WTC11 (cell line): Measurements from ENCODE around the gene TSKU. TPM values are rescaled to one million over a fixed set of nuclear protein-coding genes. Genes with fewer than 3 reads are reported as not detected.
A peak's percentile ranks its signal among the peaks of the same experiment; 100 is the strongest.
"Not testable (repeated sequence)": the region's sequence is repeated elsewhere in the genome, so short reads cannot be mapped to it uniquely, and the experiment has no call there.

Source experiments
- ATAC-seq: fragments of 200-7000 bp; cut with Tn5 transposase; 2 replicates; pipeline ENCODE4 v1.10.0; 2021; ENCODE audit warnings: mild to moderate bottlenecking, moderate library complexity
- CTCF ChIA-PET: fragments of 300-600 bp; sonication (Branson Sonifier 250); formaldehyde crosslinking; loops from one replicate; lab custom pipeline; 2021; ENCODE audit warnings: antibody characterized with exemption; lab: Charles Lee
- POLR2A ChIA-PET: fragments of 350-600 bp; sonication (Branson Sonifier 250); formaldehyde crosslinking; loops from one replicate; lab custom pipeline; 2021; ENCODE audit warnings: antibody characterized with exemption; lab: Charles Lee
- DNase-seq: peaks from one replicate; pipeline ENCODE4 v3.0.0; 2021; ENCODE audit warnings: low spot score
- H3K27ac Mint-ChIP-seq: 2 replicates; pipeline ENCODE4 v1.8.0; 2021; ENCODE audit warnings: mixed read lengths
- H3K27me3 Mint-ChIP-seq: 2 replicates; pipeline ENCODE4 v1.8.0; 2021; ENCODE audit warnings: low read depth, mild to moderate bottlenecking, moderate library complexity, mixed read lengths
- H3K36me3 Mint-ChIP-seq: 2 replicates; pipeline ENCODE4 v1.8.0; 2021; ENCODE audit warnings: mixed read lengths
- H3K4me1 Mint-ChIP-seq: 2 replicates; pipeline ENCODE4 v1.8.0; 2022; ENCODE audit warnings: mixed read lengths
- H3K4me3 Mint-ChIP-seq: 2 replicates; pipeline ENCODE4 v1.8.0; 2021; ENCODE audit warnings: mild to moderate bottlenecking, moderate library complexity, mixed read lengths
- H3K9me3 Mint-ChIP-seq: 2 replicates; pipeline ENCODE4 v1.8.0; 2021; ENCODE audit warnings: mixed read lengths
- CREM ChIP-seq: sonication (generic); formaldehyde crosslinking; IDR thresholded peaks from 2 replicates; pipeline ENCODE4 v1.8.1; 2022; ENCODE audit warnings: mild to moderate bottlenecking, missing genetic modification reagents, moderate library complexity
- CTCF ChIP-seq: fragments of 200-600 bp; IDR thresholded peaks from 2 replicates; pipeline ENCODE4 v1.8.0; 2022; ENCODE audit warnings: antibody characterized with exemption
- GABPB1 ChIP-seq: sonication (generic); formaldehyde crosslinking; IDR thresholded peaks from 2 replicates; pipeline ENCODE4 v1.8.1; 2023; ENCODE audit warnings: mild to moderate bottlenecking, missing genetic modification reagents
- HMGXB4 ChIP-seq: sonication (generic); formaldehyde crosslinking; IDR thresholded peaks from 2 replicates; pipeline ENCODE4 v1.8.1; 2023; ENCODE audit warnings: mild to moderate bottlenecking, moderate library complexity, missing genetic modification reagents
- JUN ChIP-seq: sonication (generic); formaldehyde crosslinking; IDR thresholded peaks from 2 replicates; pipeline ENCODE4 v1.8.0; 2023; ENCODE audit warnings: mild to moderate bottlenecking, missing genetic modification reagents
- PRRX2 ChIP-seq: fragments of 250-450 bp; sonication (Bioruptor Pico); IDR thresholded peaks from 2 replicates; pipeline ENCODE4 v1.8.0; 2021; ENCODE audit warnings: mild to moderate bottlenecking
- RORB ChIP-seq: fragments of 250-450 bp; sonication (Bioruptor Pico); IDR thresholded peaks from 2 replicates; pipeline ENCODE4 v1.9.0; 2021; ENCODE audit warnings: mild to moderate bottlenecking
- TEAD1 ChIP-seq: sonication (generic); formaldehyde crosslinking; IDR thresholded peaks from 2 replicates; pipeline ENCODE4 v1.8.0; 2022; ENCODE audit warnings: mild to moderate bottlenecking, missing genetic modification reagents
- TP53 ChIP-seq: sonication (generic); formaldehyde crosslinking; IDR thresholded peaks from 2 replicates; pipeline ENCODE4 v1.8.1; 2023; ENCODE audit warnings: mild to moderate bottlenecking, missing genetic modification reagents
- USF1 ChIP-seq: sonication (generic); formaldehyde crosslinking; IDR thresholded peaks from 2 replicates; pipeline ENCODE4 v1.8.0; 2022; ENCODE audit warnings: mild to moderate bottlenecking, missing genetic modification reagents
- USF2 ChIP-seq: sonication (generic); formaldehyde crosslinking; IDR thresholded peaks from 2 replicates; pipeline ENCODE4 v1.8.1; 2023; ENCODE audit warnings: mild to moderate bottlenecking, missing genetic modification reagents, moderate library complexity
- ZNF317 ChIP-seq: sonication (generic); formaldehyde crosslinking; IDR thresholded peaks from 2 replicates; pipeline ENCODE4 v1.8.1; 2023; ENCODE audit warnings: low read depth, mild to moderate bottlenecking, moderate library complexity, missing genetic modification reagents, borderline replicate concordance
- ZNF425 ChIP-seq: fragments of 250-450 bp; sonication (Bioruptor Pico); conservative IDR thresholded peaks from 2 replicates; pipeline ENCODE4 v1.9.0; 2021; ENCODE audit warnings: mild to moderate bottlenecking
- ZNF532 ChIP-seq: fragments of 250-450 bp; sonication (Bioruptor Pico); IDR thresholded peaks from 2 replicates; pipeline ENCODE4 v1.9.0; 2021; ENCODE audit warnings: mild to moderate bottlenecking, borderline replicate concordance
- total RNA-seq: library from RNA; stranded (reverse); gene quantifications from 3 replicates; pipeline ENCODE4 v1.2.3, GENCODE V29; 2021

The TSKU gene
- total RNA-seq, 1 experiment from 2014 or later = 30.3 TPM

- TF ChIP-seq ZNF532 (CRISPR knock-in tag) (no peak), TP53 (CRISPR knock-in tag) (no peak), USF2 (CRISPR knock-in tag) (no peak), USF1 (no peak), JUN (no peak), ZNF425 (CRISPR knock-in tag) (no peak), RORB (CRISPR knock-in tag) (no peak), HMGXB4 (CRISPR knock-in tag) (no peak), ZNF317 (CRISPR knock-in tag) (no peak), PRRX2 (CRISPR knock-in tag) (no peak), CREM (CRISPR knock-in tag) (0 out of 2 replicates have a peak, but pooled peaks have one; percentile 74), GABPB1 (no peak), TEAD1 (no peak)
- TF ChIP-seq, all 79 proteins: peak for 19
These were observed at the start of gene TSKU (continued) for GRCh38 chr11:76783294-76783895.

- H3K4me1 Mint-ChIP-seq = peaks cover 33% of the 10 kb centered on the region
- not testable (repeated sequence) for H3K9me3 Mint-ChIP-seq, H3K4me3 Mint-ChIP-seq, H3K27me3 Mint-ChIP-seq, H3K36me3 Mint-ChIP-seq, H3K27ac Mint-ChIP-seq
- DNase-seq (peak; percentile 70), ATAC-seq (peak; percentile 91)
- CTCF ChIA-PET = interaction anchor here (0.6 to 7.2 kb wide), 55 partner anchors 10 to 1495 kb away, joined by 3 to 135 read pairs (median 5); partner anchors contain the start of genes B3GNT6, CAPN5, MYO7A and TSKU
- TF ChIP-seq CTCF = peak; percentile 52; the same call in 1 of the 2 replicates
- TF ChIP-seq, all 79 proteins: peak for 1; not testable (repeated sequence) for 78
- POLR2A ChIA-PET = interaction anchor here (1.0 to 1.3 kb wide), 2 partner anchors 49 to 65 kb away, joined by 3 to 4 read pairs; partner anchors contain the start of gene TSKU
These were observed 49.2 kb upstream of the TSKU start for GRCh38 chr11:76733906-76734305.
